ENCODE measurements around the gene ESPN. TPM values are rescaled to one million over a fixed set of nuclear protein-coding genes. Genes with fewer than 3 reads are reported as not detected.

ESPN gene
- total and polyA plus RNA-seq, 2 of the 8 experiments (the other 6 are each of a cell fraction or from before 2014, with no cell fraction given), result 5.2 to 16.3 TPM

GRCh38 chr1:6466023-6466422 lies 41.4 kb downstream of the ESPN start, which contains the start of gene TNFRSF25 (continued):
- TF ChIP-seq MAX (IDR thresholded peaks at IDR 0.05) (peak; percentile 57; the same call in 1 of the 2 replicates), POLR2A (IDR thresholded peaks at IDR 0.05; ENCODE audit: control extremely low read depth in 1 of 2, low read depth in 2 of 2, low read length in 2 of 2) (no peak), BRCA1 (IDR thresholded peaks at IDR 0.05; ENCODE audit: low read depth, low read length) (no peak), CBX8 (IDR thresholded peaks at IDR 0.05; ENCODE audit: borderline replicate concordance, low read depth, low read length) (no peak), RXRA (IDR thresholded peaks at IDR 0.05; ENCODE audit: insufficient read depth, low read depth, low read length) (no peak), KDM4A (IDR thresholded peaks at IDR 0.05; ENCODE audit: low read depth, low read length, severe bottlenecking) (peak; percentile 54), TBP (IDR thresholded peaks at IDR 0.05; ENCODE audit: low read depth, low read length) (no peak; the same call in 1 of the 2 replicates), CBX5 (IDR thresholded peaks at IDR 0.05; ENCODE audit: low read depth, low read length) (no peak)

Measured in H1 (cell line).